Keratinocyte (primary cell): ENCODE data around the gene ADAT3. TPM values are rescaled to one million over a fixed set of nuclear protein-coding genes. Genes with fewer than 3 reads are reported as not detected.

Experiments used
- DNase-seq: peaks from one replicate; pipeline ENCODE4 v3.0.0-alpha.2; 2011; ENCODE audit warnings: low read depth, missing footprints, low spot score
- FAIRE-seq: peaks from 2 replicates; lab custom pipeline; 2011; peaks lifted over from hg19 to GRCh38; lab: Jason Lieb, UNC
- H2AFZ ChIP-seq: 2 replicates; pipeline ENCODE4 v1.6.0; 2012; ENCODE audit warnings: low read length, control low read depth, inconsistent platforms; ENCODE audit not compliant: control insufficient read depth
- H3K27ac ChIP-seq: 2 replicates; pipeline ENCODE4 v1.5.1; 2011; ENCODE audit warnings: low read length; ENCODE audit not compliant: control insufficient read depth, insufficient read depth
- H3K27me3 ChIP-seq: 3 replicates; pipeline ENCODE4 v1.6.0; 2011; ENCODE audit warnings: low read length; ENCODE audit not compliant: control insufficient read depth, insufficient read depth; ENCODE audit errors: extremely low read depth
- H3K36me3 ChIP-seq, 2 experiments: 2 replicates in 1 of 2; 3 replicates in 1 of 2; pipeline ENCODE4 v1.5.1; 2011; ENCODE audit warnings: low read length in 2 of 2, mild to moderate bottlenecking in 1 of 2; ENCODE audit not compliant: control insufficient read depth in 2 of 2, insufficient read depth in 2 of 2; ENCODE audit errors: extremely low read depth in 1 of 2
- H3K4me1 ChIP-seq: 3 replicates; pipeline ENCODE4 v1.5.1; 2011; ENCODE audit warnings: low read length; ENCODE audit not compliant: control insufficient read depth, insufficient read depth; ENCODE audit errors: extremely low read depth
- H3K4me2 ChIP-seq: 3 replicates; pipeline ENCODE4 v1.6.0; 2011; ENCODE audit warnings: low read depth, low read length; ENCODE audit not compliant: control insufficient read depth, insufficient read depth; ENCODE audit errors: extremely low read depth
- H3K4me3 ChIP-seq, 3 experiments: fragments of 200-600 bp in 1 of 3; sonication (generic) in 1 of 3; 2 replicates in 2 of 3; 3 replicates in 1 of 3; pipeline ENCODE4 v1.5.1; 2011 to 2016; ENCODE audit warnings: low read length in 3 of 3, mild to moderate bottlenecking in 3 of 3, control low read depth in 2 of 3, inconsistent platforms in 1 of 3, low read depth in 1 of 3, mixed read lengths in 1 of 3, mixed run types in 1 of 3, moderate library complexity in 1 of 3; ENCODE audit not compliant: control insufficient read depth in 2 of 3, insufficient read depth in 2 of 3; ENCODE audit errors: extremely low read depth in 1 of 3
- H3K79me2 ChIP-seq: 2 replicates; pipeline ENCODE4 v1.6.0; 2012; ENCODE audit warnings: low read length; ENCODE audit not compliant: control insufficient read depth, insufficient read depth
- H3K9ac ChIP-seq: 3 replicates; pipeline ENCODE4 v1.6.0; 2011; ENCODE audit warnings: low read length; ENCODE audit not compliant: control insufficient read depth, insufficient read depth; ENCODE audit errors: extremely low read depth
- H3K9me1 ChIP-seq: 3 replicates; pipeline ENCODE4 v1.6.0; 2011; ENCODE audit warnings: low read length; ENCODE audit not compliant: control insufficient read depth, insufficient read depth; ENCODE audit errors: extremely low read depth
- H3K9me3 ChIP-seq: 2 replicates; pipeline ENCODE4 v1.5.1; 2012; ENCODE audit warnings: low read depth, low read length; ENCODE audit not compliant: control insufficient read depth
- H4K20me1 ChIP-seq: 3 replicates; pipeline ENCODE4 v1.6.0; 2011; ENCODE audit warnings: low read length; ENCODE audit not compliant: control insufficient read depth, insufficient read depth; ENCODE audit errors: extremely low read depth
- EZH2 ChIP-seq: IDR thresholded peaks from one replicate; pipeline ENCODE4 v1.6.1; 2012; ENCODE audit warnings: inconsistent platforms, mild to moderate bottlenecking, low read length, moderate library complexity
- dilution Hi-C: fragments of 300-500 bp; cut with MboI; formaldehyde crosslinking; loops from one replicate; pipeline ENCODE4 v1.7.0; 2020; ENCODE audit warnings: low sequenced_read_pairs; ENCODE audit not compliant: extremely low pct_ligation_motif_present
- polyA plus RNA-seq, 5 experiments: library from polyadenylated mRNA; depleted of rRNA in 3 of 5; stranded (reverse) in 3 of 5; stranded (forward) in 1 of 5; unstranded in 1 of 5; fragments of >200 nt; gene quantifications; 1 replicate in 1 of 5; 2 replicates in 3 of 5; 3 replicates in 1 of 5; pipeline versions ENCODE4 v1.2.1 to v1.2.3, GENCODE V29; 2011 to 2012; ENCODE audit warnings: missing spikeins in 2 of 5, low read depth in 1 of 5, low replicate concordance in 1 of 5
- TF ChIP-seq, protein P1 (sequence below), 3 experiments: IDR thresholded peaks in 1 of 3; conservative IDR thresholded peaks in 1 of 3; optimal IDR thresholded peaks in 1 of 3; 2 replicates in 2 of 3; 3 replicates in 1 of 3; pipeline versions ENCODE3 to v1.5.1; 2011; ENCODE audit warnings: low read length in 3 of 3, mild to moderate bottlenecking in 3 of 3, moderate library complexity in 2 of 3, control low read depth in 1 of 3, inconsistent platforms in 1 of 3; ENCODE audit not compliant: insufficient read depth in 2 of 3; ENCODE audit errors: extremely low read depth in 1 of 3

The ADAT3 gene
- polyA plus RNA-seq, 1 donor (not counting 4 experiments of a cell fraction or from before 2014, with no cell fraction given) = 0.55 TPM

DNA sequence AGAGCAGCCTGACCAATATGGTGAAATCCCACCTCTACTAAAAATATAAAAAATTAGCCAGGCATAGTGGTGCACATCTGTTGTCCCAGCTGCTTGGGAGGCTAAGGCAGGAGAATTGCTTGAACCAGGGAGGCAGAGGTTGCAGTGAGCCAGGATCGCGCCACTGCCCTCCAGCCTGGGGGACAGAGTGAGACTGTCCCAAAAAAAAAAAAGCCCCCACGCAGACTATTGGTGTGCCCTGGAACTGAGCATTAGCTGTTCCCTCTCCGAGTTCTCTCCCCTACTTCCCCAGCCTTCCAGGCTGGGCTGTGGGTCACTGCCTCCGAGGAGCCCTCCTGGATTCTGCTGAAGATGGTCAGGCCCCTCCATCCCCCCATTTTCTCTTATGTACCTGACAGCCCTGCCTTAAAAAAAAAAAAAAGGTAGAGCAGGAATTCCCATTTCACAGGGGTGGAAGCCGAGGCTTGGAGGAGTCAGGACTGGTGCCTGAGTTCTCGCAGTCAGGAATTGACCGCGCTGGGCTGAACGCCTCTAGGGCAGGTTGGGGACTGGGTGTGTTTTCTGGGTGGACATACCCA lies 1.9 kb downstream of the ADAT3 start:
- Histone ChIP-seq H3K9me3 (no peaks in the 10 kb centered on the region), H4K20me1 (peaks cover 5% of the 10 kb centered on the region), H3K4me1 (peaks cover 37% of the 10 kb centered on the region), H3K4me2 (peak overlapping the region; percentile 92), H3K4me3 (peak overlapping the region in 2 of 3 experiments; percentile 64), H3K27ac (peak overlapping the region; percentile 66), H3K36me3 (peaks cover 0 to 3% of the 10 kb centered on the region in 2 experiments), H3K9ac (peak overlapping the region; percentile 73), H2AFZ (no peak overlapping the region), H3K27me3 (no peaks in the 10 kb centered on the region), H3K9me1 (no peaks in the 10 kb centered on the region), H3K79me2 (peaks cover 52% of the 10 kb centered on the region)
- no peak for DNase-seq
- TF ChIP-seq EZH2 = no peak
- no peak for FAIRE-seq
- dilution Hi-C loops = no loop called here

DNA sequence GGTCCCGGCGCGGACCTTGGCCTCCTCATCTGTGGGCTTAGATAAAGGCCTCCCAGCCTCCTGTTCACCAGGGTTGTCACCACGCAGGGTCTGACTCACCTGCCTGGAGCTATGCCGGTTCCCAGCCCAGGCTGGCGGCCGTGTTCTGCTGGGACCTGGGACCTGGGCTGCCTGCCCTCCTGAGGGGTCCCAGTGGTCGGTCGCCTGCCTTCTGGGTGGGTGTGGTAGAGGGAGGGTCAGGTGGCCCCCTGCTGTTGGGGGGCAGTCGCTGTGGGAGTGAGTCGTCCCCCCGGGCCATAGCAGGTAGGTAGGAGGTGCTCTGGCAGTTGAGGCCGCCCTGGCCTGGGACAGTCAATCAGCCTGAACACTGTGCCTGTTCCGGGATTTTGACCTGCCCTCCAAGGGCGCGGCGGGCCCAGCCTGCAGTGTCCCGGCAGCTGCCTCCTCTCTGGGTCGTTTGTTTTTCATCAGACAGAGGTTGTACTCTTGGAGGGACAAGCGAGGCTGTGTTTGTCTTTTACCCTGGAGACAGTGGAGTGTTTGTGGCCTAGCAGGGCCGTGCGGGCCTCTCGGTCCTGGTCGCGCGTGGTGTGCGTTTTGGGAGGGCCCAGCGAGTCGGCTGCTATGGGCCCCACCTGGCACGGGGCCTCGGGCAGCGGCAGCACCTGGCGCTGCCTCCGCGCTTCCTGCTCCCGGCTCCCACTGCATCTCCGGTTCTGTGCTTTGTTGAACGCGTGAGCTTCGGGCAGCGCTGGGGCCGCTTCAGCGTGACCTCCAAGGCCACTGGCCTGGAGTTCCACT lies 2.6 kb downstream of the ADAT3 start:
- H3K4me1 ChIP-seq = peaks cover 37% of the 10 kb centered on the region
- peak; percentile 36 for FAIRE-seq
- peak overlapping the region; percentile 73 for H3K9ac ChIP-seq

More for the DNA sequence above, 2.6 kb downstream of the ADAT3 start:
- Histone ChIP-seq H3K9me3 (no peaks in the 10 kb centered on the region), H3K4me3 (peak overlapping the region; percentile 32 to 64 (median 64)), H4K20me1 (peaks cover 5% of the 10 kb centered on the region), H3K79me2 (peaks cover 59% of the 10 kb centered on the region), H3K9me1 (no peaks in the 10 kb centered on the region), H2AFZ (peak overlapping the region; percentile 10), H3K27ac (peak overlapping the region; percentile 66), H3K36me3 (peaks cover under 1 to 3% of the 10 kb centered on the region in 2 experiments), H3K27me3 (no peaks in the 10 kb centered on the region), H3K4me2 (peak overlapping the region; percentile 92)
- dilution Hi-C loops = no loop called here
- no peak for DNase-seq
- TF ChIP-seq, protein P1, sequence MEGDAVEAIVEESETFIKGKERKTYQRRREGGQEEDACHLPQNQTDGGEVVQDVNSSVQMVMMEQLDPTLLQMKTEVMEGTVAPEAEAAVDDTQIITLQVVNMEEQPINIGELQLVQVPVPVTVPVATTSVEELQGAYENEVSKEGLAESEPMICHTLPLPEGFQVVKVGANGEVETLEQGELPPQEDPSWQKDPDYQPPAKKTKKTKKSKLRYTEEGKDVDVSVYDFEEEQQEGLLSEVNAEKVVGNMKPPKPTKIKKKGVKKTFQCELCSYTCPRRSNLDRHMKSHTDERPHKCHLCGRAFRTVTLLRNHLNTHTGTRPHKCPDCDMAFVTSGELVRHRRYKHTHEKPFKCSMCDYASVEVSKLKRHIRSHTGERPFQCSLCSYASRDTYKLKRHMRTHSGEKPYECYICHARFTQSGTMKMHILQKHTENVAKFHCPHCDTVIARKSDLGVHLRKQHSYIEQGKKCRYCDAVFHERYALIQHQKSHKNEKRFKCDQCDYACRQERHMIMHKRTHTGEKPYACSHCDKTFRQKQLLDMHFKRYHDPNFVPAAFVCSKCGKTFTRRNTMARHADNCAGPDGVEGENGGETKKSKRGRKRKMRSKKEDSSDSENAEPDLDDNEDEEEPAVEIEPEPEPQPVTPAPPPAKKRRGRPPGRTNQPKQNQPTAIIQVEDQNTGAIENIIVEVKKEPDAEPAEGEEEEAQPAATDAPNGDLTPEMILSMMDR (optimal IDR thresholded peaks at IDR 0.05 in 1 of 3, IDR thresholded peaks at IDR 0.05 in 1 of 3, conservative IDR thresholded peaks at IDR 0.05 in 1 of 3; ENCODE audit: extremely low read depth in 1 of 3, insufficient read depth in 2 of 3, low read length in 3 of 3) = no peak
- no peak for TF ChIP-seq EZH2
